ENCODE measurements around the gene PPFIBP1.

The PPFIBP1 gene

GRCh38 chr12:27513155-27513824 is 10.7 kb upstream of the PPFIBP1 start:
- DNase-seq (ENCODE audit: low spot score): no peak

- DNase-seq (ENCODE audit: low spot score): no peak
These were observed 8.3 kb upstream of the PPFIBP1 start for GRCh38 chr12:27515671-27516070.

GRCh38 chr12:27516625-27517024 is 7.4 kb upstream of the PPFIBP1 start:
- no peak for DNase-seq (ENCODE audit: low spot score)

- DNase-seq (ENCODE audit: low spot score): no peak
These were observed 6.5 kb upstream of the PPFIBP1 start for GRCh38 chr12:27517546-27517945.

GRCh38 chr12:27517961-27518665 is 5.9 kb upstream of the PPFIBP1 start:
- DNase-seq (ENCODE audit: low spot score): no peak

GRCh38 chr12:27521066-27521465 is 2.9 kb upstream of the PPFIBP1 start:
- no peak for DNase-seq (ENCODE audit: low spot score)

- no peak for DNase-seq (ENCODE audit: low spot score)
These were observed 2.0 kb upstream of the PPFIBP1 start for GRCh38 chr12:27521981-27522380.

- DNase-seq (ENCODE audit: low spot score): peak; percentile 19
These were observed 733 bp upstream of the PPFIBP1 start for GRCh38 chr12:27523305-27523641.

GRCh38 chr12:27524494-27524835 is 459 bp downstream of the PPFIBP1 start:
- no peak for DNase-seq (ENCODE audit: low spot score)

- no peak for DNase-seq (ENCODE audit: low spot score)
These were observed 1.1 kb downstream of the PPFIBP1 start for GRCh38 chr12:27524839-27525753.

- no peak for DNase-seq (ENCODE audit: low spot score)
These were observed 3.5 kb downstream of the PPFIBP1 start for GRCh38 chr12:27527512-27527911.

GRCh38 chr12:27528788-27529187 is 4.8 kb downstream of the PPFIBP1 start:
- no peak for DNase-seq (ENCODE audit: low spot score)

GRCh38 chr12:27530157-27530922 is 6.3 kb downstream of the PPFIBP1 start:
- DNase-seq (ENCODE audit: low spot score): no peak

- DNase-seq (ENCODE audit: low spot score): no peak
These were observed 7.9 kb downstream of the PPFIBP1 start for GRCh38 chr12:27531896-27532295.

- no peak for DNase-seq (ENCODE audit: low spot score)
These were observed 10.2 kb downstream of the PPFIBP1 start for GRCh38 chr12:27534060-27534764.

- no peak for DNase-seq (ENCODE audit: low spot score)
These were observed 10.8 kb downstream of the PPFIBP1 start for GRCh38 chr12:27534765-27535161.

- DNase-seq (ENCODE audit: low spot score): no peak
These were observed 11.3 kb downstream of the PPFIBP1 start for GRCh38 chr12:27535318-27535717.

GRCh38 chr12:27537855-27538675 is 14.1 kb downstream of the PPFIBP1 start:
- no peak for DNase-seq (ENCODE audit: low spot score)

GRCh38 chr12:27539191-27539631 is 15.2 kb downstream of the PPFIBP1 start:
- DNase-seq (ENCODE audit: low spot score): no peak

- no peak for DNase-seq (ENCODE audit: low spot score)
These were observed 17.2 kb downstream of the PPFIBP1 start for GRCh38 chr12:27541031-27541719.

Measured in CD4-positive, alpha-beta T cell treated with Interleukin-2 at 100 ng/mL for 4 hours (primary cell).